Keratinocyte (primary cell): ENCODE data around the gene ZNF555. TPM values are rescaled to one million over a fixed set of nuclear protein-coding genes. Genes with fewer than 3 reads are reported as not detected.

Experiments used
- DNase-seq: peaks from one replicate; pipeline ENCODE4 v3.0.0-alpha.2; 2011; ENCODE audit warnings: low read depth, missing footprints, low spot score
- FAIRE-seq: peaks from 2 replicates; lab custom pipeline; 2011; peaks lifted over from hg19 to GRCh38; lab: Jason Lieb, UNC
- H2AFZ ChIP-seq: 2 replicates; pipeline ENCODE4 v1.6.0; 2012; ENCODE audit warnings: low read length, control low read depth, inconsistent platforms; ENCODE audit not compliant: control insufficient read depth
- H3K27ac ChIP-seq: 2 replicates; pipeline ENCODE4 v1.5.1; 2011; ENCODE audit warnings: low read length; ENCODE audit not compliant: control insufficient read depth, insufficient read depth
- H3K27me3 ChIP-seq: 3 replicates; pipeline ENCODE4 v1.6.0; 2011; ENCODE audit warnings: low read length; ENCODE audit not compliant: control insufficient read depth, insufficient read depth; ENCODE audit errors: extremely low read depth
- H3K36me3 ChIP-seq, 2 experiments: 2 replicates in 1 of 2; 3 replicates in 1 of 2; pipeline ENCODE4 v1.5.1; 2011; ENCODE audit warnings: low read length in 2 of 2, mild to moderate bottlenecking in 1 of 2; ENCODE audit not compliant: control insufficient read depth in 2 of 2, insufficient read depth in 2 of 2; ENCODE audit errors: extremely low read depth in 1 of 2
- H3K4me1 ChIP-seq: 3 replicates; pipeline ENCODE4 v1.5.1; 2011; ENCODE audit warnings: low read length; ENCODE audit not compliant: control insufficient read depth, insufficient read depth; ENCODE audit errors: extremely low read depth
- H3K4me2 ChIP-seq: 3 replicates; pipeline ENCODE4 v1.6.0; 2011; ENCODE audit warnings: low read depth, low read length; ENCODE audit not compliant: control insufficient read depth, insufficient read depth; ENCODE audit errors: extremely low read depth
- H3K4me3 ChIP-seq, 3 experiments: fragments of 200-600 bp in 1 of 3; sonication (generic) in 1 of 3; 2 replicates in 2 of 3; 3 replicates in 1 of 3; pipeline ENCODE4 v1.5.1; 2011 to 2016; ENCODE audit warnings: low read length in 3 of 3, mild to moderate bottlenecking in 3 of 3, control low read depth in 2 of 3, inconsistent platforms in 1 of 3, low read depth in 1 of 3, mixed read lengths in 1 of 3, mixed run types in 1 of 3, moderate library complexity in 1 of 3; ENCODE audit not compliant: control insufficient read depth in 2 of 3, insufficient read depth in 2 of 3; ENCODE audit errors: extremely low read depth in 1 of 3
- H3K79me2 ChIP-seq: 2 replicates; pipeline ENCODE4 v1.6.0; 2012; ENCODE audit warnings: low read length; ENCODE audit not compliant: control insufficient read depth, insufficient read depth
- H3K9ac ChIP-seq: 3 replicates; pipeline ENCODE4 v1.6.0; 2011; ENCODE audit warnings: low read length; ENCODE audit not compliant: control insufficient read depth, insufficient read depth; ENCODE audit errors: extremely low read depth
- H3K9me1 ChIP-seq: 3 replicates; pipeline ENCODE4 v1.6.0; 2011; ENCODE audit warnings: low read length; ENCODE audit not compliant: control insufficient read depth, insufficient read depth; ENCODE audit errors: extremely low read depth
- H3K9me3 ChIP-seq: 2 replicates; pipeline ENCODE4 v1.5.1; 2012; ENCODE audit warnings: low read depth, low read length; ENCODE audit not compliant: control insufficient read depth
- H4K20me1 ChIP-seq: 3 replicates; pipeline ENCODE4 v1.6.0; 2011; ENCODE audit warnings: low read length; ENCODE audit not compliant: control insufficient read depth, insufficient read depth; ENCODE audit errors: extremely low read depth
- CTCF ChIP-seq, 3 experiments: IDR thresholded peaks in 1 of 3; conservative IDR thresholded peaks in 1 of 3; optimal IDR thresholded peaks in 1 of 3; 2 replicates in 2 of 3; 3 replicates in 1 of 3; pipeline versions ENCODE3 to v1.5.1; 2011; ENCODE audit warnings: low read length in 3 of 3, mild to moderate bottlenecking in 3 of 3, moderate library complexity in 2 of 3, control low read depth in 1 of 3, inconsistent platforms in 1 of 3; ENCODE audit not compliant: insufficient read depth in 2 of 3; ENCODE audit errors: extremely low read depth in 1 of 3
- EZH2 ChIP-seq: IDR thresholded peaks from one replicate; pipeline ENCODE4 v1.6.1; 2012; ENCODE audit warnings: inconsistent platforms, mild to moderate bottlenecking, low read length, moderate library complexity
- dilution Hi-C: fragments of 300-500 bp; cut with MboI; formaldehyde crosslinking; loops from one replicate; pipeline ENCODE4 v1.7.0; 2020; ENCODE audit warnings: low sequenced_read_pairs; ENCODE audit not compliant: extremely low pct_ligation_motif_present
- polyA plus RNA-seq, 5 experiments: library from polyadenylated mRNA; depleted of rRNA in 3 of 5; stranded (reverse) in 3 of 5; stranded (forward) in 1 of 5; unstranded in 1 of 5; fragments of >200 nt; gene quantifications; 1 replicate in 1 of 5; 2 replicates in 3 of 5; 3 replicates in 1 of 5; pipeline versions ENCODE4 v1.2.1 to v1.2.3, GENCODE V29; 2011 to 2012; ENCODE audit warnings: missing spikeins in 2 of 5, low read depth in 1 of 5, low replicate concordance in 1 of 5

The ZNF555 gene
- polyA plus RNA-seq, 1 donor (not counting 4 experiments of a cell fraction or from before 2014, with no cell fraction given): 4.3 TPM

DNA sequence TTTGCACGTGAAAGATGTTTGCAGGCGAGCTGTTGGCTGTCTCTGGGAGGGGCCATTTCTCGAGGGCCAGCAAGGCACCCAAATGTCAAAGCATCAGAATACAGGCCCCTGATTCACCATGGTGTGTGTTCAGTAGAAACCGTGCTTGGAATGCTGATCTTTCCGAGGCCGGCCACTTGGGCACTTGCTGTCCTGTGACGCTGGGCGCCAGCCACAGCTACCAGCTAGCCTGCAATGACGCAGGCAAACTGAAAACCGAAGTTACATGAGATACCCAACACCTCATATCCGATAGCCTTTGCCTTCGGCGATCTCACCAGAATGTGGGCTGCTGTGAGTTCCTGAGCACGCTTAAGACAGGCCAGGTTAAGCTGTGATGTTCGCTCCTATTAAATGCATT lies 44.0 kb upstream of the ZNF555 start:
- Histone ChIP-seq H3K4me3 (no peak overlapping the region), H3K9me3 (no peaks in the 10 kb centered on the region), H3K4me2 (no peak overlapping the region), H3K27me3 (no peaks in the 10 kb centered on the region), H3K79me2 (peaks cover 4% of the 10 kb centered on the region), H4K20me1 (no peaks in the 10 kb centered on the region), H3K36me3 (peaks cover 25 to 53% of the 10 kb centered on the region in 2 experiments), H3K9ac (no peak overlapping the region), H3K4me1 (no peaks in the 10 kb centered on the region), H2AFZ (no peak overlapping the region), H3K27ac (no peak overlapping the region), H3K9me1 (no peaks in the 10 kb centered on the region)
- dilution Hi-C loops: no loop called here
- no peak for TF ChIP-seq CTCF (optimal IDR thresholded peaks at IDR 0.05 in 1 of 3, IDR thresholded peaks at IDR 0.05 in 1 of 3, conservative IDR thresholded peaks at IDR 0.05 in 1 of 3; ENCODE audit: extremely low read depth in 1 of 3, insufficient read depth in 2 of 3, low read length in 3 of 3)
- TF ChIP-seq EZH2: no peak
- FAIRE-seq (no peak), DNase-seq (no peak)

DNA sequence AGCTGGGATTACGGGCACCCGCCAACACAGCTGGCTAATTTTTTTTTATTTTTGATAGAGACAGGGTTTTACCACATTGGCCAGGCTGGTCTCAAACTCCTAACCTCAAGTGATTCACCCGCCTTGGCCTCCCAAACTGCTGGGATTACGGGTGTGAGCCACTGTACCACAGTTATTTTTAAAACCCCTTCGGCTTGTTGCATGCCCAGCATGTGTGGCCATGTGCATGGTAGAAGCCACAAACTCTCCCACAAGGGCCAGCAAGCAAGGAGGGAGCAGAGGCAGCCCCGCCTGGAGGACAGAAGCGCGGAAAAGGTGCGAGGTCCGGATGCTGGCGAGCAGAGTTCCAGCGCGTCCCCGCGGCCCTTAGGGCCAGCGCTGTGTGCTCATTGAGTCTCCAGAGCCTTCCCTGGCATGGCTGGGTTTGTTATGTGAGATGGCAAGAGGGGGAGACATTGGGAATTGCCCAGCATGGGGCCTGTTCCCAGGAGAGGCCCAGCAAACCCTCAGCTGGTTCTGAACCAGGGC lies 43.1 kb upstream of the ZNF555 start:
- no peak for FAIRE-seq
- dilution Hi-C loops: no loop called here
- H3K27me3 ChIP-seq: no peaks in the 10 kb centered on the region
- H4K20me1 ChIP-seq: no peaks in the 10 kb centered on the region
- no peak overlapping the region for H3K4me3 ChIP-seq
- no peaks in the 10 kb centered on the region for H3K9me1 ChIP-seq
- peaks cover 27 to 58% of the 10 kb centered on the region in 2 experiments for H3K36me3 ChIP-seq
- no peaks in the 10 kb centered on the region for H3K4me1 ChIP-seq
- H3K79me2 ChIP-seq: peaks cover 7% of the 10 kb centered on the region
- no peak overlapping the region for H2AFZ ChIP-seq
- no peak overlapping the region for H3K9ac ChIP-seq
- TF ChIP-seq EZH2 (no peak), CTCF (optimal IDR thresholded peaks at IDR 0.05 in 1 of 3, IDR thresholded peaks at IDR 0.05 in 1 of 3, conservative IDR thresholded peaks at IDR 0.05 in 1 of 3; ENCODE audit: extremely low read depth in 1 of 3, insufficient read depth in 2 of 3, low read length in 3 of 3) (no peak)
- no peak overlapping the region for H3K4me2 ChIP-seq
- DNase-seq: no peak
- no peak overlapping the region for H3K27ac ChIP-seq
- H3K9me3 ChIP-seq: no peaks in the 10 kb centered on the region
